ENCODE measurements around the gene NLRP5.
"Not testable (repeated sequence)": the region's sequence is repeated elsewhere in the genome, so short reads cannot be mapped to it uniquely, and the experiment has no call there.

Gene NLRP5

GRCh38 chr19:56079609-56080008 is 93.0 kb downstream of the NLRP5 start:
- DNase-seq, result no peak

GRCh38 chr19:56080669-56081401 is 94.3 kb downstream of the NLRP5 start:
- peak; percentile 78 for DNase-seq

- DNase-seq, result no peak
Observed at GRCh38 chr19:56083668-56084067, 97.1 kb downstream of the NLRP5 start.

- DNase-seq, result no peak
Observed at GRCh38 chr19:56084835-56085536, 98.4 kb downstream of the NLRP5 start.

GRCh38 chr19:56085571-56086275 is 99.1 kb downstream of the NLRP5 start:
- DNase-seq, result no peak

- no peak for DNase-seq
Observed at GRCh38 chr19:56086671-56087430, 100.3 kb downstream of the NLRP5 start.

GRCh38 chr19:56087647-56088496 is 101.3 kb downstream of the NLRP5 start:
- DNase-seq, result no peak

- no peak for DNase-seq
Observed at GRCh38 chr19:56088497-56089215, 102.1 kb downstream of the NLRP5 start.

GRCh38 chr19:56089344-56089743 is 102.8 kb downstream of the NLRP5 start:
- no peak for DNase-seq

- DNase-seq, result no peak
Observed at GRCh38 chr19:56091066-56091490, 104.5 kb downstream of the NLRP5 start.

GRCh38 chr19:56091751-56092546 is 105.4 kb downstream of the NLRP5 start:
- DNase-seq, result no peak

- no peak for DNase-seq
Observed at GRCh38 chr19:56092685-56093631, 106.4 kb downstream of the NLRP5 start.

- DNase-seq, result no peak
Observed at GRCh38 chr19:56094449-56094848, 107.9 kb downstream of the NLRP5 start.

- no peak for DNase-seq
Observed at GRCh38 chr19:56096665-56097064, 110.1 kb downstream of the NLRP5 start.

GRCh38 chr19:56097306-56097705 is 110.7 kb downstream of the NLRP5 start:
- no peak for DNase-seq

- DNase-seq, result no peak
Observed at GRCh38 chr19:56097776-56098175, 111.2 kb downstream of the NLRP5 start.

GRCh38 chr19:56098237-56098636 is 111.7 kb downstream of the NLRP5 start:
- DNase-seq, result not testable (repeated sequence)

- DNase-seq, result no peak
Observed at GRCh38 chr19:56098731-56099568, 112.4 kb downstream of the NLRP5 start.

All from right forelimb (tissue), 1 donor.